Skeletal muscle satellite cell (primary cell): Measurements from ENCODE around the gene PCED1A.

Experiments
- H3K27me3 ChIP-seq: 2 replicates; pipeline ENCODE4 v1.7.0; 2013; ENCODE audit warnings: low read length; ENCODE audit not compliant: control insufficient read depth, insufficient read depth
- H3K36me3 ChIP-seq: 2 replicates; pipeline ENCODE4 v1.7.0; 2013; ENCODE audit warnings: mild to moderate bottlenecking, control low read depth, low read length; ENCODE audit not compliant: insufficient read depth
- H3K4me1 ChIP-seq: 2 replicates; pipeline ENCODE4 v1.7.0; 2013; ENCODE audit warnings: low read length; ENCODE audit not compliant: control insufficient read depth, insufficient read depth
- H3K4me2 ChIP-seq: 2 replicates; pipeline ENCODE4 v1.7.0; 2013; ENCODE audit warnings: mild to moderate bottlenecking, low read length
- H3K4me3 ChIP-seq: 2 replicates; pipeline ENCODE4 v1.7.0; 2013; ENCODE audit warnings: low read length
- H3K9ac ChIP-seq: 2 replicates; pipeline ENCODE4 v1.7.0; 2013; ENCODE audit warnings: mild to moderate bottlenecking, low read depth, low read length, moderate library complexity
- H3K9me3 ChIP-seq: replicated peaks from 2 replicates; pipeline ENCODE4 v1.7.0; 2013; ENCODE audit warnings: mild to moderate bottlenecking, control low read depth, low read length

Gene PCED1A

DNA sequence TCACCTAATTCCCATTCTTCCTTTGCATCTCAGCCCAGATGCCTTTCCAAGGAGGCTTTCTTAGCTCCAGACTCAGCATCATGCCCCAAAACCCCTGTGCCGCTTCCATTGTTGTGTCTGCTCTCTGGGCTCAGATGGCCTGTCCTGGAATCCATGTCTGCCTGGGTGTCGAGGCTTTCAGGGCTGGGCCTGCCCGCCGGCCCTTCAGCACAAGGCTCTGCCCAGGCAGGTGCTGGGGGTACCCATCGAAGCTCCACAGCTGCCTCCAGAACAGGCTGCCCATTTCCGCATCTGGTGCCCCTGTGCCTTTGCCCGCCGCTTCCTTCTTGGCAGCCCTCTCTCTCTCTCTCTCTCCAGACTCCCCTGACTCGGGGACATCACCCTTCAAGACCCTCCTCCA, 41.2 kb downstream of the PCED1A start:
- Histone ChIP-seq H3K27me3 (peaks cover 82% of the 10 kb centered on the region), H3K36me3 (no peaks in the 10 kb centered on the region), H3K4me1 (no peaks in the 10 kb centered on the region), H3K9ac (no peak overlapping the region), H3K4me2 (peak overlapping the region; percentile 64), H3K4me3 (peak overlapping the region; percentile 65), H3K9me3 (peaks cover 7% of the 10 kb centered on the region)

DNA sequence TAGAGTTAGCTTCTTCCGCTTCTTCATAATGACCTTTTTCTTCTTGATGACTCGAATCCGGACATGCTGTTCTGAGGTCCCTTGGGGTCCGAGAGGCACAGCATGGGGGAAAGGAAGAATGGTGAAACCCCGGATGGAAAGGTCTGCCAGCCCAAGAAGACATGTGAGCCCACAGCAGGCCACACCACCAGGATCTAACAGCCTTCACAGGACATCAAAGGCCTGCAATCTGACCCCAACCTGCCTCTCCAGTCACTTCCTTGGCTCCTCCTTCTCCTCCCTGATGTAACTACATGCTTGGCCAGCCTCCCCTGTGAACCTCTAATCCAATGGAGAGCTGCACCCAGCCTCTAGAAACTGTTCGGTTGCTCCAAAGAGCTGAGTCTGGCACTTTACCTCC, 41.6 kb downstream of the PCED1A start:
- Histone ChIP-seq H3K4me2 (no peak overlapping the region), H3K36me3 (no peaks in the 10 kb centered on the region), H3K4me3 (no peak overlapping the region), H3K9me3 (peaks cover 7% of the 10 kb centered on the region), H3K9ac (no peak overlapping the region), H3K4me1 (no peaks in the 10 kb centered on the region), H3K27me3 (peaks cover 82% of the 10 kb centered on the region)

DNA sequence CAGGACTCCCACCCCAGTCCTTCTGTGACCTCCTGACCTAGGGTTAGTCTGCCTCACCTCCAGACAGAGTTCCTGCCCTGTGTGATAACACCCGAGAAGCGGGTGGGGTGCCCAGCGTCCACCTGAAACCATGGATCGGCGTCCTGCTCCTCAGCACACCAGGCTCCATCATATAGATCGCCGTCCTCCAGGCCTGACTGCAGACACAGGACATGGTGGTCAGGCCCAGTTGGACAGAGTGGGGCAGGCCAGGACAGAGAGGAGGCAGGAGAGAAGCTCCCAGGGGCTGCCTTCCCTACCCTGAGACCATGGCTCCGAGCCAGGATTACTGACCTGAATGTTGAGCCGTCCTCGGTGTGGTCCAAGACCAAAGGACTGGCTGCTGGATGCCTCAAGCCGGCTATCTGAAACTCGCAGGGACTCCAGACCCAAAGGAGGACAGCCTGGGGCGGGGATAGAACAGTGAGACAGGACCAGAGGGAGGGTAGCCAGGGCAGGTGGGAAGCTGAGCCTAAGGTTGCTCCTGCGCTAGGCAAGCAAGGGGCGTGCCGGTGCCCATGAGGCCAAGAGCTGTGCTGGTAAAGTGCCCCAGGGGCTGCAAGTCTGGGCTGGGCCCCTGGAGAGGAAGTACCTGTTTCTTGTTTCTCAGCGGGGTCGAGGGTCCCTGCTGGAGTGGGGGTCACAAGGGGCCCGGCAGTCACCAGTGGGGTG, 42.2 kb downstream of the PCED1A start:
- H3K36me3 ChIP-seq, result no peaks in the 10 kb centered on the region
- H3K27me3 ChIP-seq, result peaks cover 83% of the 10 kb centered on the region
- no peak overlapping the region for H3K9ac ChIP-seq
- H3K4me2 ChIP-seq, result no peak overlapping the region
- no peak overlapping the region for H3K4me3 ChIP-seq
- H3K9me3 ChIP-seq, result peaks cover 7% of the 10 kb centered on the region
- no peaks in the 10 kb centered on the region for H3K4me1 ChIP-seq

GRCh38 chr20:2797136-2797983, 43.1 kb downstream of the PCED1A start:
- no peaks in the 10 kb centered on the region for H3K4me1 ChIP-seq
- no peak overlapping the region for H3K4me2 ChIP-seq
- no peak overlapping the region for H3K9ac ChIP-seq
- H3K36me3 ChIP-seq, result no peaks in the 10 kb centered on the region
- H3K4me3 ChIP-seq, result no peak overlapping the region
- peaks cover 7% of the 10 kb centered on the region for H3K9me3 ChIP-seq
- H3K27me3 ChIP-seq, result peaks cover 86% of the 10 kb centered on the region

GRCh38 chr20:2796011-2796660, 44.3 kb downstream of the PCED1A start:
- H3K4me2 ChIP-seq, result no peak overlapping the region
- peaks cover 87% of the 10 kb centered on the region for H3K27me3 ChIP-seq
- no peaks in the 10 kb centered on the region for H3K4me1 ChIP-seq
- H3K9ac ChIP-seq, result no peak overlapping the region
- H3K4me3 ChIP-seq, result no peak overlapping the region
- H3K36me3 ChIP-seq, result no peaks in the 10 kb centered on the region
- peaks cover 3% of the 10 kb centered on the region for H3K9me3 ChIP-seq

- H3K4me3 ChIP-seq, result no peak overlapping the region
- H3K4me1 ChIP-seq, result no peaks in the 10 kb centered on the region
- no peak overlapping the region for H3K4me2 ChIP-seq
- no peaks in the 10 kb centered on the region for H3K36me3 ChIP-seq
- H3K9me3 ChIP-seq, result no peaks in the 10 kb centered on the region
- peaks cover 86% of the 10 kb centered on the region for H3K27me3 ChIP-seq
- no peak overlapping the region for H3K9ac ChIP-seq
Measured at GRCh38 chr20:2795451-2795850, 45.0 kb downstream of the PCED1A start.

DNA sequence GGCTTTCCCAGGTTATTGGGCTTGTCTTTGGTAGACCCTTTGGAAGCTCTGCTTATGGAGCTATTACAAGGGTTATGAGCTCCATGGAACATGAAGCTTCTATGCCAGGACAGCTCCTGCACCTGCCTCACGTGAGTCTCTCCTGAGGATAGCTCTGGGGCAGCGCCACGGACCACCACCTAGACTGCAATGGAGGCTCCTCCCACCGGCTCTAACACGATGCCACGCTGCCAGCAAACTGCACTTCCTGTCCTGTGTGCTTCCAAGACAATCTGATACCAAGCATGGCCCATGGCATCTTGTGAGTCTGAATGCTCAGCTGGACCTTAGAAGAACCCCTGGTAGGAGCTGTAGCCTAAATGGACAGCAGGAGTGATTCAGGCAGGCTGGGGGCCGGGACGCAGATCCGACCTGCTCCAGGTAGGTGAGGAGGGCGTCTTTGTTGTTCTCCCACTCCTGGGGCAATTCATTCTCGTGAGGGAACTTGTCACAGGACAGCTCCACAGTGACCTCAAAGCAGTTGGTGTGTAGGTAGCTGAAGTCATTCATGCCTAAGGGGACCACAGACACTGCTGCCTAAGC, 45.5 kb downstream of the PCED1A start:
- H3K9me3 ChIP-seq, result no peaks in the 10 kb centered on the region
- H3K27me3 ChIP-seq, result peaks cover 81% of the 10 kb centered on the region
- H3K4me1 ChIP-seq, result no peaks in the 10 kb centered on the region
- no peaks in the 10 kb centered on the region for H3K36me3 ChIP-seq
- H3K9ac ChIP-seq, result no peak overlapping the region
- no peak overlapping the region for H3K4me3 ChIP-seq
- no peak overlapping the region for H3K4me2 ChIP-seq

DNA sequence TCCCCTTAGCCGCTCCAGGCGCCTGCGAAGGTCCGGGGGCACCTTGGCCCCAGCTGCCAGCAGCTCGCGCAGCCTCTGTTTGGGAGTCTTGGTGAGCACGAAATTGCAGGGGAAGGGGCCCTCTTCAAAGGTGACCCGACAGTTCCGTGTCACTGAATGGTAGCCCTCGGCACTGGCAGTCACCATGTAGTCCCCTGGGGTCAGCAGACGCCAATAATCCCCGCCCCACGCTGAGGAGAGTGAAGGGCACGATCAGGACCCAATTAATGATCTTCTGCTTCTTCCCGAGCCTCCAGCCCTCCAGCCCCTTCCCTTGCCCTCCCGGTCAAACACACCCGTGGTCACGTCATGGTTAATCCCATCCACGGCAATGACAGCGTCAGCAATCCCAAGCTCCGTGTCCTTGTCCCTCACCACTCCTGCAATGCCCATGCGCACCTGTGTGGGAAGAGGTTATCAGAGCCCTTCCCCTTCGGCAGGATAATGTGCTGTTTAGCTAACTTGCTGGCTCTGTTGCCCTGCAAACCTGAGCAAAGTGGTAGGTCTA, 46.2 kb downstream of the PCED1A start:
- no peaks in the 10 kb centered on the region for H3K9me3 ChIP-seq
- no peaks in the 10 kb centered on the region for H3K4me1 ChIP-seq
- H3K27me3 ChIP-seq, result peaks cover 79% of the 10 kb centered on the region
- H3K4me2 ChIP-seq, result no peak overlapping the region
- no peaks in the 10 kb centered on the region for H3K36me3 ChIP-seq
- H3K4me3 ChIP-seq, result no peak overlapping the region
- H3K9ac ChIP-seq, result no peak overlapping the region

- Histone ChIP-seq H3K9ac (no peak overlapping the region), H3K4me2 (no peak overlapping the region), H3K4me1 (no peaks in the 10 kb centered on the region), H3K27me3 (peaks cover 77% of the 10 kb centered on the region), H3K4me3 (no peak overlapping the region), H3K9me3 (no peaks in the 10 kb centered on the region), H3K36me3 (no peaks in the 10 kb centered on the region)
Measured at GRCh38 chr20:2793471-2793870, 47.0 kb downstream of the PCED1A start.
